HG03280 (cell line): ENCODE results near the gene COX14.
A peak's percentile ranks its signal among the peaks of the same experiment; 100 is the strongest.
"Not testable (repeated sequence)": the region's sequence is repeated elsewhere in the genome, so short reads cannot be mapped to it uniquely, and the experiment has no call there.

Experiments used
- ATAC-seq: cut with Tn5 transposase; IDR thresholded peaks from one replicate; pipeline ENCODE4 v1.9.1; 2021; ENCODE audit warnings: mild to moderate bottlenecking, moderate library complexity; ENCODE audit not compliant: unreplicated experiment

Gene COX14

GRCh38 chr12:50151047-50151687 is 39.1 kb downstream of the COX14 start:
- ATAC-seq = no peak

GRCh38 chr12:50154947-50155346 is 42.9 kb downstream of the COX14 start:
- not testable (repeated sequence) for ATAC-seq

DNA sequence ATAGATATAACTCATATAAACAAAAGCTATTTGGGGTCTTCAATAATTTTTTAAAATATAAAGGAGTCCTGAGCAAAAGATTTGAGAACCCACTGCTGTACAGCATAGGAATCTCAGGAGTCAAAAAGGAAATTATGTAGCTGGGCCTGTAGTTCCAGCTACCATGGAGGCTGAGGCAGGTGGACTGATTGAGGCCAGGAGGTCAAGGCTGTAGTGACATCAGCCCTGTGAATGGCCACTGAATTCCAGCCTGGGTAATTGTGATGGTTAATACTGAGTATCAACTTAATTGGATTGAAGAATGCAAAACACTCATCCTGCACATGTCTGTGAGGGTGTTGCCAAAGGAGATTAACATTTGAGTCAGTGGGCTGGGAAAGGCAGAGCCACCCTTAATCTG is 44.6 kb downstream of the COX14 start:
- no peak for ATAC-seq

GRCh38 chr12:50157259-50157658 is 45.2 kb downstream of the COX14 start:
- no peak for ATAC-seq

- ATAC-seq = no peak
These were observed 48.6 kb downstream of the COX14 start for GRCh38 chr12:50160643-50161042.

- ATAC-seq = no peak
These were observed 50.2 kb downstream of the COX14 start for GRCh38 chr12:50162230-50162629.

GRCh38 chr12:50164963-50165362 is 52.9 kb downstream of the COX14 start:
- no peak for ATAC-seq

GRCh38 chr12:50166799-50167048 is 54.7 kb downstream of the COX14 start:
- peak; percentile 24 for ATAC-seq

DNA sequence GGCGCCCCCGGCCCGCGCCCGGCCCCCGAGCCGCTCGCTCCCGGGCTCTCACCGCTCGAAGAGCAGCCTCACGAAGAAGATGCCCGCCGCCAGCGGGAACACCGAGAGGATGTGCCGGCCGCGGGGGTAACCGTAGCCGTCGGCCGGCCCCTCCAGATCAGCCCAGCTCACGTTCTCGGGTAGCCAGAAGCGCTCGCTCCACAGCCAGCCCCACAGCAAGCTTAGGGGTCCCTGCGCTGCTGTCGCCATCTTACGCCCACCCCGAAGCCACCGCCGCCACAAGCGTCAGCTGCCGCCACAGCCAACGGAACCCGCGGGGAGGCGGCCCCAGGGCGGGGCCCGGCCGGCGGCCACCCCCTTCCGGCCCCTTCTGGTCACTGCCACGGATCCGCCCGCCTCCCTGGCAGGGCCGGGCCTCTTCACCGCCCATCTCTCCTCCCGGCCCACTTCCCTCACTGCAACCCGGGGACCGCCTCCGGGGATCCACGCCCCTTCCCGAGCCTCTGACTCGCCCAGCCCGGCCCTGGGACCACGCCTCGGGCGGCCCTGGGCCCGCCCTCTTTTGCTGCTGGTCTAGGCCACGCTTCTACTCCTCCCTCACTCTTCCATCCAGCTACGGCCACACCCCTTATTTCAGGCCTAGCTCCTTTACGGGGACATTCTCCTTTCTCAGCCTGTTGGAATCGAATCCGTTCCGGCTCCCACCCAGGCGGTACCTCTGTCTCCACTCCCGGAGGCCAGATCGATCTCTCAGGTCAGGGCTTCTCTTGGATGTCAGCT is 55.2 kb downstream of the COX14 start, which contains the start of gene CERS5:
Gene CERS5 (minus strand): TSS at position 321 of the 780 bp plus-strand sequence. CDS start 72 bp downstream, at position 249.
- ATAC-seq = peak; percentile 99
